T47D (cell line): ENCODE measurements around the gene YKT6.

ENCODE experiments used
- DNase-seq, 2 experiments: peaks; one replicate each; pipeline versions ENCODE4 v3.0.0 to v3.0.0-alpha.2; 2011 to 2012; ENCODE audit warnings: low read depth in 1 of 2, low spot score in 1 of 2
- JUND ChIP-seq: IDR thresholded peaks from 2 replicates; pipeline ENCODE4 v1.6.1; 2012; ENCODE audit warnings: low read depth
- in situ Hi-C: cut with HindIII; loops from 2 replicates; pipeline ENCODE4 v1.10.0; 2016; ENCODE audit warnings: low sequenced_read_pairs, low pct_unique_long_range_greater_than_20kb

Gene YKT6

GRCh38 chr7:44258423-44258760 lies 57.6 kb downstream of the YKT6 start:
- in situ Hi-C loops, result no loop called here
- DNase-seq, result no peak
- no peak for TF ChIP-seq JUND

- TF ChIP-seq JUND, result no peak
- in situ Hi-C loops, result no loop called here
- DNase-seq, result no peak
Measured at GRCh38 chr7:44258865-44259546, 58.2 kb downstream of the YKT6 start.

- no peak for TF ChIP-seq JUND
- DNase-seq, result no peak
- in situ Hi-C loops, result no loop called here
Measured at GRCh38 chr7:44259547-44260457, 59.0 kb downstream of the YKT6 start.

GRCh38 chr7:44261240-44261639 lies 60.5 kb downstream of the YKT6 start:
- in situ Hi-C loops, result no loop called here
- TF ChIP-seq JUND, result no peak
- DNase-seq, result no peak

- TF ChIP-seq JUND, result no peak
- in situ Hi-C loops, result no loop called here
- no peak for DNase-seq
Measured at GRCh38 chr7:44262031-44262430, 61.3 kb downstream of the YKT6 start.

GRCh38 chr7:44263326-44264082 lies 62.7 kb downstream of the YKT6 start:
- DNase-seq, result no peak
- in situ Hi-C loops, result no loop called here

More at GRCh38 chr7:44263326-44264082, 62.7 kb downstream of the YKT6 start:
- TF ChIP-seq JUND, result no peak
